Pancreas (tissue), 10 donors: ENCODE measurements around the gene AKNA. TPM values are rescaled to one million over a fixed set of nuclear protein-coding genes. Genes with fewer than 3 reads are reported as not detected.

ENCODE experiments used
- ATAC-seq, 4 donors: fragments of 200-7000 bp; cut with Tn5 transposase; one replicate each; pipeline versions ENCODE4 v1.8.0 to v1.9.1; 2020; ENCODE audit warnings: mild to moderate bottlenecking in 4 of 4, moderate library complexity in 4 of 4
- DNase-seq, 6 donors: peaks; one replicate each; pipeline ENCODE4 v3.0.0-alpha.2; 2020
- FAIRE-seq: peaks from 2 replicates; lab custom pipeline; 2012; peaks lifted over from hg19 to GRCh38; lab: Jason Lieb, UNC
- H3K27ac ChIP-seq, 4 donors: fragments of 200-600 bp; sonication (generic); 1 replicate in 3 of 4; 2 replicates in 1 of 4; pipeline versions ENCODE4 v1.5.0 to v1.8.0; 2020
- H3K27me3 ChIP-seq, 4 donors: fragments of 200-600 bp; one replicate each; pipeline ENCODE4 v1.8.0; 2021
- H3K36me3 ChIP-seq, 3 donors: fragments of 200-600 bp; sonication (generic) in 1 of 3; one replicate each; pipeline versions ENCODE4 v1.5.0 to v1.8.0; 2020 to 2021
- H3K4me1 ChIP-seq, 3 donors: fragments of 200-600 bp; one replicate each; pipeline ENCODE4 v1.8.0; 2021
- H3K4me3 ChIP-seq, 4 donors: fragments of 200-600 bp; sonication (generic) in 2 of 4; one replicate each; pipeline versions ENCODE4 v1.5.0 to v1.8.0; 2020 to 2021
- H3K9me3 ChIP-seq, 4 donors: fragments of 200-600 bp; one replicate each; pipeline ENCODE4 v1.8.0; 2021
- CTCF ChIP-seq, 4 donors: fragments of 200-600 bp; sonication (generic) in 3 of 4; IDR thresholded peaks; one replicate each; pipeline versions ENCODE4 v1.5.0 to v1.8.0; 2021; ENCODE audit warnings: antibody characterized with exemption in 4 of 4
- WGBS, 2 donors: extraction: QIAGEN DNeasy Blood & Tissue Kit; methylation state at CpG; one replicate each; pipeline ENCODE4 v1.1.7; 2013; 5-methylcytosine and 5-hydroxymethylcytosine counted together
- intact Hi-C, 3 donors: fragments of 100-400 bp; cut with DNase I; formaldehyde crosslinking; loops; one replicate each; pipeline versions ENCODE4 v1.11.1 to v1.14.2; 2022
- polyA plus RNA-seq, 2 donors: library from polyadenylated mRNA; stranded (reverse); fragments of 200-250 nt; gene quantifications; one replicate each; pipeline ENCODE4 v1.2.3, GENCODE V29; 2013
- total RNA-seq, 6 donors: library from RNA; stranded (reverse); fragmentation: NEBNext Ultra II Directional in 4 of 6; extraction: Animal tissue kit (Norgen Biotek cat#: 25700) in 4 of 6; gene quantifications; one replicate each; pipeline versions ENCODE4 v1.2.1 to v1.2.4, GENCODE V29; 2021 to 2023
- donor health status: healthy with polysubstance abuse.
- donor health status: DM: no; HTN: no; CAD: no; lungs with moderate emphysema.
- donor health status: DM: no; HTN: no; CAD: no.
- donor health status: control.
- donor health status: control.
- donor health status: Bipolar disorder and iron deficiency.
- donor health status: DM: yes; HTN: yes; CAD: no.
- donor health status: DM: no; HTN: no; CAD: no.
- donor health status: DM: no; HTN: no; CAD: no.
- donor health status: DM: yes; HTN: yes; CAD: no.

Gene AKNA
- total and polyA plus RNA-seq, 8 donors, result 5.4 to 18.0 (median 10.4) TPM

- TF ChIP-seq CTCF (IDR thresholded peaks at IDR 0.05), result no peak
- WGBS, 2 donors, result 95 to 96% methylated on average over 9 of the region's 9 CpGs
- Histone ChIP-seq H3K9me3 (no peaks in the 10 kb centered on the region), H3K4me3 (no peak overlapping the region), H3K27me3 (no peaks in the 10 kb centered on the region), H3K27ac (no peak overlapping the region), H3K36me3 (peaks cover 0 to 2% (median 0%) of the 10 kb centered on the region in 3 donors), H3K4me1 (no peaks in the 10 kb centered on the region)
- ATAC-seq (no peak), DNase-seq (peak in 1 of 6 donors; percentile 0), FAIRE-seq (no peak)
- intact Hi-C loops, result no loop called here
Observed at GRCh38 chr9:114369216-114370130, 18.3 kb downstream of the AKNA start.

- intact Hi-C loops, result no loop called here
- Histone ChIP-seq H3K4me3 (no peak overlapping the region), H3K27ac (no peak overlapping the region), H3K27me3 (no peaks in the 10 kb centered on the region), H3K4me1 (no peaks in the 10 kb centered on the region), H3K36me3 (peaks cover 0 to 2% (median 0%) of the 10 kb centered on the region in 3 donors), H3K9me3 (no peaks in the 10 kb centered on the region)
- WGBS, 2 donors, result 90 to 95% methylated on average over 14 of the region's 14 CpGs
- TF ChIP-seq CTCF (IDR thresholded peaks at IDR 0.05), result no peak
- DNase-seq (peak in 1 of 6 donors; percentile 48), FAIRE-seq (no peak), ATAC-seq (no peak)
Observed at GRCh38 chr9:114367772-114368569, 19.8 kb downstream of the AKNA start.

- H3K4me1 ChIP-seq, result no peaks in the 10 kb centered on the region
- no peaks in the 10 kb centered on the region for H3K27me3 ChIP-seq
- FAIRE-seq, result no peak
- no peak for TF ChIP-seq CTCF (IDR thresholded peaks at IDR 0.05)
- H3K27ac ChIP-seq, result no peak overlapping the region
- H3K4me3 ChIP-seq, result no peak overlapping the region
- peaks cover 0 to 2% (median 0%) of the 10 kb centered on the region in 3 donors for H3K36me3 ChIP-seq
- DNase-seq, result no peak
- 84% methylated on average over 6 of the region's 6 CpGs for WGBS, 2 donors
- no peak for ATAC-seq
- no peaks in the 10 kb centered on the region for H3K9me3 ChIP-seq
- intact Hi-C loops, result no loop called here
Observed at GRCh38 chr9:114367366-114367765, 20.4 kb downstream of the AKNA start.

- peaks cover 0 to 2% (median 0%) of the 10 kb centered on the region in 3 donors for H3K36me3 ChIP-seq
- FAIRE-seq (no peak), DNase-seq (no peak), ATAC-seq (peak in 3 of 4 donors; percentile 37 to 55 (median 40))
- H3K4me3 ChIP-seq, result no peak overlapping the region
- intact Hi-C loops, result no loop called here
- H3K27ac ChIP-seq, result peak overlapping the region in 1 of 4 donors; percentile 28
- no peaks in the 10 kb centered on the region for H3K4me1 ChIP-seq
- WGBS, 2 donors, result 69 to 70% methylated on average over 10 of the region's 10 CpGs
- no peak for TF ChIP-seq CTCF (IDR thresholded peaks at IDR 0.05)
- no peaks in the 10 kb centered on the region for H3K27me3 ChIP-seq
- no peaks in the 10 kb centered on the region for H3K9me3 ChIP-seq
Observed at GRCh38 chr9:114366334-114367128, 21.3 kb downstream of the AKNA start.
